NCI-H2196 treated with DMSO at 0.1 percent for 48 hours (cell line): ENCODE results near the gene FBXO28.
"Not testable (repeated sequence)": the region's sequence is repeated elsewhere in the genome, so short reads cannot be mapped to it uniquely, and the experiment has no call there.

Experiments
- DNase-seq: peaks from one replicate; lab custom pipeline; 2025; ENCODE audit not compliant: unreplicated experiment; lab: John Stamatoyannopoulos, UW

FBXO28 gene, protein sequence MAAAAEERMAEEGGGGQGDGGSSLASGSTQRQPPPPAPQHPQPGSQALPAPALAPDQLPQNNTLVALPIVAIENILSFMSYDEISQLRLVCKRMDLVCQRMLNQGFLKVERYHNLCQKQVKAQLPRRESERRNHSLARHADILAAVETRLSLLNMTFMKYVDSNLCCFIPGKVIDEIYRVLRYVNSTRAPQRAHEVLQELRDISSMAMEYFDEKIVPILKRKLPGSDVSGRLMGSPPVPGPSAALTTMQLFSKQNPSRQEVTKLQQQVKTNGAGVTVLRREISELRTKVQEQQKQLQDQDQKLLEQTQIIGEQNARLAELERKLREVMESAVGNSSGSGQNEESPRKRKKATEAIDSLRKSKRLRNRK

DNA sequence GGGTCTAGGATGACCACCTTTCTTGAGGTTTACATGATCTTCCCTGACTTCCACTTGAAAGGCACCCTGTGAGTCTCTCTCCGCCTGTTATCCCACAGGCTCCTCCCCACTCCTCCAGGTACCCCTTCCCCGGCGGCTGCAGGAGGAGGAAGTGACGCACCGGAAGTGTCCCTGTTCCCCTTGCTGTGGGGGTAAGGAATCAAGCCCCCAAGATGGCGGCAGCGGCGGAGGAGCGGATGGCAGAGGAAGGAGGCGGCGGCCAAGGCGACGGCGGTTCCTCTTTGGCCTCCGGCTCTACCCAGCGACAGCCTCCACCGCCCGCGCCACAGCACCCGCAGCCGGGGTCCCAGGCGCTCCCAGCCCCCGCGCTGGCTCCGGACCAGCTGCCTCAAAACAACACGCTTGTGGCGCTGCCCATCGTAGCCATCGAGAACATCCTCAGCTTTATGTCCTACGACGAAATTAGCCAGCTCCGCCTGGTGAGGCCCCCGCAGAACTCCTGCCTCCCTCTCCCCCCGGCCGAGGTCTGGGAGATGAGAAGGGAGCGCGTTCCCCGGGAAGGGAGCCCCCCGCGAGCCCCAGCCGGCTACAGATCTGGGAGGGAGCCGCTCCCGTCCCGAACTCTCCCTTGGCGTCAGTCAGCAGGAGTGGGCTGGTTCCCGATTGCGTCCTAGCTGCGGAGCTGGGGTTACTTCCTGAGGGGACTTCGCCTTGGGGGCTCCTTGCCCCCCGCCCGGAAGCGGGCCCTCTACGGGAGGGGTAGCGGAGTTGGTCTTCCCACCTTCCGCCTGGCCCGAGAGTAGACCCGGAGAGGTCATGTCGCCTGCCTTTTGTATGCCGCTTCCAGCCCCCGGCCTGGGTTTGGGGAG, at the start of gene FBXO28:
Gene FBXO28, plus strand, starts transcription at position 194 of the 869 bp plus-strand sequence. Its CDS starts 19 bp downstream, at position 213.
- peak; percentile 93 for DNase-seq

DNA sequence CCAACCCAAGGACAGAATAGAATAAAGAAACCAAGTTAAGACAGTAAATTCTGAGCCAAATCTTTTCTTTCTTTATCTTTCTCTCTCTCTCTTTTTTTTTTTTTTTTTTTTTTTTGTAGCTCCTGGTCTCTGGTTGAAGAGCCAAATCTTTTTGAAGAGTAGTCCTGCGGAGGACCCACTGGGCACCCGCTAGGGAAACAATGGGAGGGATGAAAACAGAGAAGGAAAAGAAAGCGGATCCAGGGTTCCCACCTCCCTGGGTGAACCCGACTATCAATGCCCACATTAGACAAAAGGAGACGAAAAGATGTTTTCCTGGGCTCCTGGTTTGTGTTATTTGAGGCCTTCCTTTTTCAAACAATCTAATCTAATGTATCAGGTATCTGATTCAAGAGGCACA, 49.8 kb upstream of the FBXO28 start:
- no peak for DNase-seq

DNA sequence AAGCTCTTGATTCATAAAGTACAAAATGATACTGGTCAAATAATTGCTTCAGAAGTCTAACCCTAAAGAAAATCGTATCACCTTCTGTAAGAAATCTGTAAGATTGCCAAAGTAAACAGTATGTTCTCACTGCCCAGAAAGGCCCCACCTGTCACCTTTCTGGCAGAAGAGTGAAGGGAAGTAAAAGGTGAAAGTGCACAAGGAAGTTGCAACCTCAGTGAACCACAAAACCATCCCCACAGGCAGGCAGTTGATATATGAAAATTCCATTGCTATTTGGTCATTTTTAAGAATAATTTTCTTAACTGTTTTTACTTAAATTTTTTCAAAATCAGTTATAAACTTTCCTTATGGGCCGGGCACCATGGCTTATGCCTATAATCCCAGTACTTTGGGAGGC, 48.5 kb upstream of the FBXO28 start:
- DNase-seq: peak; percentile 57

DNA sequence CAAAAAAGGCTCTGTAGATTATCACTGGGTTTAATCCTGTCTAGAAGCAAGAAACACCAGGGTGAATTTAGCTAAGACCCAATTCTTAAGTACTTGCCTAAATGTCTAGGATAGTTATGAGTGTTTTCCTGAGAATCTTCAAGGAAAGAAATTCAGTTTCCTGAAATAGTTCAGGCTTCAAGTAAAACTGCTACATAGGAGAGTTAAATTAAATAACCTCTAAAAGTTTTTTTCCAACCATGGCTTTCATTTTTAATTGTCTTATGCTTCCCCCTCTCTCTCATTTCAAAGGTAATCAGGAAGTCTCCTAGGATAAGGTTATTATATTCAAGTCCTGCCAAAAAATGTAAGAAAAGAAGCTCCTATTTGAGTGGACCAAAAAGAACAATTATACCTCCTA, 46.7 kb upstream of the FBXO28 start:
- DNase-seq: no peak

DNA sequence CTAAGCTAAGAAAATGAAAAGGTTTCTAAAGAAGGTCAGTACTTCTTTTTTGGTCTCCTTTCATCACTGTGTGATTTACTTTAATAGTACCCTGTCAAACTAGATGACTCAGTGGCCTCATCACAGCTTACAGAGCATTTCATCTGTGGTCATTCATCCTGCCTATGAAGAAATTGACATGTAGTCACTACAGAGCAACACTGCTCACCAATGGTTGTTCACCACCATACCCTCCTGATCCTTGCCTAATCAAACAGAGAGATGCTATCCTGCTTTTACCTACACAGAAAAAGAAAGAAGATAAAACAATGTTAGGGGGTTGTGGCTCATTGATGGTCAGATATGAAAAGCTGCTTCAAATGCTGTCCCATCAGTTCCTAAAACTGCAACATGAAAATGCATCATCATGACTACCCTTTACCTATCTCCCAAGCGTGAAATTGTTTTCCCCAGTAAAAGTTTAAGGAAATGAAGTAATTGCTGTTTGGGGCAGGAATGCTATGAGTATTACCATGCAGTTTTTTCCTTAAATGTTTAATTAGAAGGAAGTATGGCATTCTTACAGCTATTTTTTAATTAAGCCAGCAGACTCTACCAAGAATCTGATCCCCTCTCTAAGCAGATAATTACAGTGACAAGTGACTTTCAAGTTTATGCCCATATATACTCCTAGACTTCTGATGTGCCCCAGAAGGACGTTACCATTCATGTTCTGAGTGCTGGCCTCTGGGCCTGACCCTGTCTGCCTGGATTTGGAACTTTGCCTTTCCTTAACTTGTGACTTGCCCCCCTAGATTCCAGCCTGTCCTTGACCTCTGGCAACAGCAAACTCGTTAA, 46.1 kb upstream of the FBXO28 start:
- DNase-seq: no peak

DNA sequence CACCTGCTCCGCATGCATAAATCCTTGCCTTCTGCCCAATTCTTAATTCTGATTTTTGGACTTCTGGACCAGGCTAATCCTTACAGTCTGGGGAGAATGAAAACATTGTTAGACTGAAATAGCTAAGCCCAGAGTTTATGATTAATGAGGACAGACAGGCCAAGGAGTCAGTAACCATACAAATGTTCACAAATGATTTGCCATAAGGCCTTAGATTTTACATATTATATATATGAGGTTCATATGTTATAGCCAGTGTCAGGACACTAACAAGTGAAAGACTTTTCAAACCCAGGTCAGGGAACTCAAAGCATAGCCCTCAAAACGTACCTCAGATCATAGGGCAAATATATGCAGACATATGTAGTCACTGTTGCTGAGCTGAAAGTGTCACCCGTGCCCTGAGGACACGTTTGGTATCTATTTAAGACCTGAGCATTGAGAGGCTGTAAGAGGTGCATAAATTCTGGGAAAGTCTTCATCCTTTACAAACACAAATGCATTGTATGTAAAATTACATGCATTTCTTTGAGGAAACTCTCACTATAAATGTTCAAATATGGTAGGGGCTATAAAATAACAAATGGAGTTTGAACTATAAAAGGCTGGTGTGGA, 45.3 kb upstream of the FBXO28 start:
- DNase-seq: no peak

DNA sequence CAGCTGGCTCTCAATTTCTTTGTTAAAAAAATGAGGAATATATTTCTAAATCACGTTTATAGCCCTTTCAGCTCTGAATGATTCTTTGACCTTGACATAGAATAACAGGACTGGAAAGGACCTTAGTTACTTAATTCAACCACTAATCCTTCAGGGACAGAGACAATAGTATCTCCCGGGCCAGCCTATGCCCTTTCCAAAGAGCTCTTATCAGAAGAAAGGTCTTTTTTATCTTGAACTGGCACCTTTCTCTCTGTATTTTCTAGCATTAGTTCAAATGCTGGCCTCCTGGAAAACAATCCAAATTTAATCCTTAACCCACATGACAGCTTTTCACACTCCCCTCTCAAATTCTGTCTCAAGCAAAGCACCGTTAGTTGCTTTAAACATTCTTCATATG, 44.8 kb upstream of the FBXO28 start:
- DNase-seq: no peak

DNA sequence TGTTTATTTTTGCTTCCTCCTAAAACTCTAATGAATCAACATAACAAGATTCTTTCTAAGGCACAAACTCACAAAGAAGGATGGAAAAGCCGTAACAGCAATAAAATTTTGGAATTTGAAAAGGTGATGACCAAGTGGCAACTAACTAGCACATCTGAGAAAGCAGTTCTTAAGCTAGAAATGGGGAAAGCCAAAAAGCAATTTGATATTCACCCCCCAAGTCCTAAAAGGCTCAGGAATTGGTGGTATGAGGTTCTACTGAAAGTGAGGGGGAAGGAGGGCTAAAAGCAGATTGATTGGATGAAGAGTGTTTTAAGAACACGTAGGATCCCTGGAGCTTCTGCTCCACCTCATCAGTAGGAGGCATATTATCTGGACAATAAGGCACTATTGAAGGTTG, 43.4 kb upstream of the FBXO28 start:
- no peak for DNase-seq

DNA sequence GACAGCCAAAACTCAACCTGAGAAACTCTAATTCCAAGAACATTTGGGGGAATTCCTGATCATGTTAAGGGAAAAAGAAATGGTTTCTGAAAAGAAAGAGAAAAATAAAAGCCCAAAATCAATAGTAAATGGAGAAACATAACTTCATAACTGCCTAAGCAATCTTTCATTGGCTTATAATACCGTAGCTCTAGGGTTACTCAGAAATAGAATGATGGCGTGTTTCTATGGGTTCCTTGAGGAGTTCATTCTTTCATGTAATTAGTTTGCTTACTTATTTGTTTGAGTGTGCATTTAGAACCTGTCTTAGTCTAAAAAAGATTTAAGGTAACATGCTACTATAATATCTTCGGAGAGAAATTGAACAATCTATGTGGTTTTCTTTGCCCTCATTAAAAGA, 37.5 kb upstream of the FBXO28 start:
- no peak for DNase-seq

DNA sequence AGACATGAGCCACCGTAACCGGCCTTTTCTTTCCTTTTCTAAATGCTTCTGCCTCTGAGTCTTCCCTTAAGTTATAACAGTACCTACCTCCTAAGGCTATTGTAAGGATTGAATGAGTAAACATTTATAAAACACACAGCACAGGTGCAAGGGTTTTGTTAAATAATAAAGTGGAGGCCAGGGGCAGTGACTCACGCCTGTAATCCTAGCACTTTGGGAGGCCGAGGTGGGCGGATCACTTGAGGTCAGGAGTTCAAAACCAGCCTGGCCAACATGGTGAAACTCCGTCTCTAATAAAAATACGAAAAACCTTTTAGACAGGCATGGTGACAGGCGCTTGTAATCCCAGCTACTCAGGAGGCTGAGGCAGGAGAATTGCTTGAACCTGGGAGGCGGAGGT, 34.3 kb upstream of the FBXO28 start:
- not testable (repeated sequence) for DNase-seq

DNA sequence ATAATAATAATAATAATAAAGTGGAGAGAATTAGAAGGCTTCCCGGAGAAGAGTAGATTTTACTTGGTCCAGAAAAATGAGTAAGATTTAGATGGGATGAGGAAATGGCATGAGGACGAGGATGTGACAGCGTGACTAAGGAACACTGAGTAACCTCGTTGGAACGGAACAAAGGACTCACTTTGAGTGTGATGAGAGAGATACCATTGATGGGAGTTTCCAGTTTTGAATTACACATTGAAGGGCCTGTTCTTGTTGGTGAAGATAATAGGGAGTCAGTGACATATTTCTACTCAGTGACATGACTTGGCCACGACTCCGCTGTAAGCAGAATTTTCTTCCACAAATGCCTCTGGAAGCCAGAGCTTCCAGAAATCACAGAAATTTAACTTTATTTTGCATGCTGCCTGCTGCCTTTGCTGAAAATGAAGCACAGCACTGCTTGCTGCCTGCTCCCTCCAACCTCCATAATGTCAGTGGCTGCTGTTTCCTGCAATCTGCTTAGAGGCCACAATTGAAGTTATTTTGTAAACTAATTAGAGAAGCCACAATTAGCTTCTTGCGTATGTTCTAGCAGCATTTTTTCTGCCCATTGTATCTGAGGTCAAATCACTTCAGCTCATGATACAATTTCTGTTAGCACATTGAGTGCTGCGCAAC, 33.7 kb upstream of the FBXO28 start:
- DNase-seq: no peak

DNA sequence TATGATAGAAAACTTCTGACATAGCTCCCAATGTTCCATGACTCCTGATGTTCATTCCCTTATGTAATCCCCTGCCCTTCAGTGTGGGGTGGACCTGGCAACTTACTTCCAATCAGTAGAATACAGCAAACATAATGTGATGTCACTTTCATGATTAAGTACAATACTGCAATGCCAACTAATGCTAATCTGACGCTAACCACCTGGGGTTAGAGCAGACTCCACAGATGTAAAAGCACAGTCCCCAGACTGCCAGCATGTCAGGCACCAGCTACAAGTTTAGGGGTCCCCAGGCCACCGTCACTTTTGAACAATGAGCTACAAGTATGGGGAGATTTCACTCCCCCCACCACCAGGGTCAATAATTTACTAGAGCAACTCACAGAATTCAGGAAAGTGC, 32.3 kb upstream of the FBXO28 start:
- no peak for DNase-seq

DNA sequence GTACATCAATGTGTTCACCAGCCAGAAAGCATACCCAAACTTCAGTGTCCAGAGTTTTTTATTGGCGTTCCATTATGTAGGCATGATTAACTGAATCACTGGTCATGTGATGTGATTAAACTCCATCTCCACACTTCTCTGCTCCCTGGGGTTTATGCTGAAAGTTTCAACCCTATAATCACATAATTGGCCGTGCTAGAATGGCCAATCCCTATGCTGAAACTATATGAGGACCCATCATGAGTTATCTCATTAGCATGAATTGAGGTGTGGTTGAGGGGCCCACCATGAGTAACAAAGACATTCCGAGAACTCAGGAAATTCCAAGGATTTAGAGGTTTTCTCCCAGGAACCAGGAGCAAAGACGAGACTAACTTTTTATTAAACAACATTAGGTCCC, 31.8 kb upstream of the FBXO28 start:
- no peak for DNase-seq

DNA sequence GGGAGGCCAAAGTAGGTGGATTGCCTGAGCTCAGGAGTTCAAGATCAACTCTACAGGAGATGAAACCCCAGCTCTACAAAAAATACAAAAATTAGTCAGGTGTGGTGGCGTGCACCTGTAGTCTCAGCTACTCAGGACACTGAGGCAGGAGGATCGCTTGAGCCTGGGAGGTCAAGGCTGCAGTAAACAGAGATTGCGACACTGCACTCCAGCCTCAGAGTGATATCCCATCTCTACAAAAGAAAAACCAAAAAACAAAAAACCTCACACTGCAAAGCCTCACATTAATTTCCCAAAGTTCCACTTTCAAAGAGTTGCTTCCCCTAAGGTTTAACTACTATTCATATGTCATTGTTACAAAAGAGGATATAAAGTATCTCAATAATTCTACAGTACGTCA, 29.0 kb upstream of the FBXO28 start:
- no peak for DNase-seq

DNA sequence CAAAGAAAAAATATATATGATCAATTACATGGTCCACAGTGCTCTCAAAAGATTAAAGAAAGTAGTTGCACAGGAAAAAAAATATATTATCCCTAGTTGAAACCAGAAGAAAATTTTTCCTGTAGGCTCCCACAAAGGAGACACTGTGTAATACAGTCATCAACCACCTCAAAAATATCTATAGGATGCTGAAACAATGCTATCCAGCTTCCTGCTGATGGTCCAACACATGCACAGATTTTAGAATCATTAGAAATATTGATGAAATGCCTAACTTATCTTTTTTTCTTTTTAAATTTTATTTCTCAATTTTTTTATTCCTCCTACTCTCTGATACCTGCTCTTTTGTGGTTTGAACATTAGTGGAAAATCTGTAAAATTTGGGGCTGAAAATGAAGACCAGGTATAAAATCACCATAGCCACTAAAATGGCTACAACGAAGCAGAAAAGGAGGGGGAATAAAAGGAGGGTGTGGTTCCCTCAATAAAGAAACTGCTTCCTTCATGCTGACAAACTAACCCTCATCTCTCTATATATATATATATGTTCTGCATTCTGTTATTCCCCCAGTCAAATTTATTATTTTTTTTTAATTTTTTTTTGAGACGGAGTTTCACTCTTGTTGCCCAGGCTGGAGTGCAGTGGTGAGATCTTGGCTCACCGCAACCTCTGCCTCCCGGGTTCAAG, 28.3 kb upstream of the FBXO28 start:
- no peak for DNase-seq

DNA sequence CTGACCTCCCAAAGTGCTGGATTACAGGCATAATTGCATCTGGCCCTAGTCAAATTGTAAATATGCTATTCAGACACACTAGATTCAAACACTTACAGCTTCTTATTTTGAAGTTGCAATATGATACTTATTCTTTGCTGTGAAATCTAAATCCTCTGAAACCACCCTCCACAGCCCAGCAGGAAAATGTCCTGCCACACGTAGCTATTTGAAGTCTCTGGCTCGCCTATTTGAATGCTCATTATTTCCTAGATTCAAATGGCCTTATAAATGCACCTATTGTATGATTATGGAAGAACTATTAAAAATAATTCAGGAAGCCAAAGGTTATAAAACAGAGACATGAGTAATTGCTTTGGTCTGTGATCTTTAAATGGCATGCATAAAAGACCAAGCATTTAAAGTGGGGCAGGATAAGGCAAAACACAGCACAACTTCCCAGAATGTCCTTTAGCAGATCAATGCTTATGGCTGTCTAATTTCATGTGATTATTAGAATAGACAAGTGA, 26.6 kb upstream of the FBXO28 start:
- no peak for DNase-seq

DNA sequence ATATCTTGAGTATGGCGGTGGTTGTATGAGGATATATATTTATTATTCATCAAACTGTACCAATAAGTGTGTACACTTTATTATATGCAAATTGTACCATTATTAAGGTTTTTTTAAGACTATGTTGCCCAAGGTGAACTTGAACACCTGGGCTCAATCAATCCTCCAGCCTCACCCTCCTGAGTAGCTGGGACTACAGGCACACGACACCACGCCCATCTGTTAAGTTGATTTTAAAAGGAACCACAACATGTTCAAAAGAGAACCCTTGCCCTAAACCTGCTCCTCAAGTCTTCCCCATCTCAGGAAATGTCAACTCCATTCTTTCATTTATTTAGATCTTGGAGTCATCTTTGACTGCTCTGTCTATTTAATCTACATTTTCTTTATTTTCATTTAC, 24.3 kb upstream of the FBXO28 start:
- DNase-seq: no peak

DNA sequence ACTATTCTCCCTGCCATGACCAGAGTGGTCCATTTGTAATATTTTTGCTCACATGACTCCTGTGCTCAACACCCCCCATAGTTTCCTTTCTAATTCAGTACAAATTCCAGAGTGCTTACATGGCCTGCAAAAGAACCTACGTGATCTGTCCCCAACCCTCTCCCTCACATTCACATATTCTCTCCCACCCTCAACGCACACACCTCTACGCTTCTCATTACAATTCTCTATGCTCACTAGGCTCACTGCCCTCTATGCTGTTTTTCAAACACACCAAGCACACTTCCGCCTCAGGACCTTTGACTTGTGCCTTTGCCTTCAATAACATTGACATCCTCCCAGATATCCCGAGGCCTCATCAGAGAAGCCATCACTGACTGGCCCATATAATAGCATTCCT, 23.8 kb upstream of the FBXO28 start:
- no peak for DNase-seq

DNA sequence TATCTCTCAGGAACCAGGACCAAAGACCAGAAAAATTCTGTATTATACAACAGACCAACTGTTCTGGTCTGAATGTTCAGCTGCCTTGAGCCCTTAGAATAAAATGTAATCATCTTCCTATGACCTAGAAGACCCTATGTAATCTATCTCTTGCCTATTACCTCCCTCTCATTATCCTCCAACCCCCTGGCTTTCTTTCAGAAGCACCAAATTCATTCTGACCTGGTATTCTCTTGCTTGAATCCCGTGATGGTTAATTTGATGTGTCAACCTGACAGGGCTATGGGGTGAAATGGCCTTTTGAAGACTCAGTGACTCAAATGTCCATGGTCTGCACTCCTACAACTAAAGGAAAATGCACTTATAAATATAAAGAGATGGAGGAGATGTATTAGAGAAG, 21.8 kb upstream of the FBXO28 start:
- no peak for DNase-seq

DNA sequence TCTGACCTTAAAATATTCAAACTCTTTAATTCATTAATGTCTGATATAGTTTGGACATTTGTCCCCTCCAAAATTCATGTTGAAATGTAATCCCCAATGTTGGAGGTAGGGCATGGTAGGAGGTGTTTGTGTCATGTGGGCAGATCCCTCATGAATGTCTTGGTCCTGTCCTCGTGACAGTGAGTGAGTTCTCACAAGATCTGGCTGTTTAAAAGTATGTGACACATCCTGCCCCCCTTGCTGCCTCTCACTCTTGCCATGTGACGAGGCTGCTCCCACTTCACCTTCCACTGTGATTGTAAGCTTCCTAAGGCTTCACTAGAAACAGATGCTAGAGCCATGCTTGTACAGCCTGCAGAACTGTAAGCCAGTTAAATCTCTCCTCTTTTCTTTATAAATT, 21.3 kb upstream of the FBXO28 start:
- no peak for DNase-seq
